Suppressor macrophage treated with lipopolysaccharide for 4 hours (primary cell): Measurements from ENCODE around the gene BICDL2.

ENCODE experiments used
- DNase-seq: peaks from one replicate; pipeline ENCODE4 v3.0.0-alpha.2; 2020

BICDL2 gene

DNA sequence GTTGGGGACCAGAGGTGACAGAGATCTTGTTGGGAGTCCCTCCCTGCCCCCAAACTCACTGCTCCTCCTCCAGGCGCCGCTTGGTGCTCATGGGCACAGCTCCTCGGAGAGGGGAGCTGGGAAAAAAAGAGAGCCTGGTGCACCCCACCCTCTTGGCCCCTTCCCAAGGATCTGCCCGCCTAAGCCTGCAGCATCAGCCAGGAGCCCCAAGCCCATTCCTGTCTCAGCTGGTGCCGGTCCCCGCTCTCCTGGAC is 13.4 kb downstream of the BICDL2 start:
- DNase-seq, result no peak

DNA sequence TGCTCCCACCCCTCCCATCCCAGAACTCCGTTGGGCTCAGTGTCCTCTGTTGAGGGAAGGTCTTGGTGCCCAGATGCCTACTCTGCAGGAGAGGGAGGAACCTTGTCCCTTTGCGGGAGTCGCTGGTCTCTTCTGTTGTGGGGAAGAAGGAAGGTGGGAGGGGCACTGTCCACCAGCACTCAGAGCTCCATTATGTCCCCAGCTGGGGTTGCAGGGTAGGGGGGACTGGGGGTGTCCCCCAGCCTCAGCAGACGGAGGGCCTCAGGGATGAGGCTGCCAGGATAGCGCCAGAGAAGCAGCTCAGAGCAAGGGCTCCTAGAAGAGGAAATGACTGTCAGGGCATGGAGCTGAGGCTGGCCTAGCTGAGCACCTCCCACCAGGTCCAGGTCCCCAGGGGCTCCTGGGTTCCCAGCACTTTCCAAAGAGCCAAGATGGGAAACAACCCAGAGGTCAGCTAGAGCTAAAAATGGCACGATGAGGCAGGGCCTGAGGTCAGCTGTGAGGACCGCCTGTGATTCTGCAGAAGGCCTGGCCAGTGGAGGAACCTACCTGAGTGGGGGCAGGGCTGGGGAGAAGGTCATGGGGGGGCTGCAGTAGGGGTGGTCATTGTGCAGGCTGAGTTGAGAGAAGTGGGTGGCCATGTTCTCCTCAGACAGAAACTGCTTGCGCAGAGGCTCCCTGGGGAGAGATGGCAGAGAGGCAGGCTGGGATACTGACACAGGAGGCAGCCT is 13.9 kb downstream of the BICDL2 start:
- DNase-seq, result no peak

DNA sequence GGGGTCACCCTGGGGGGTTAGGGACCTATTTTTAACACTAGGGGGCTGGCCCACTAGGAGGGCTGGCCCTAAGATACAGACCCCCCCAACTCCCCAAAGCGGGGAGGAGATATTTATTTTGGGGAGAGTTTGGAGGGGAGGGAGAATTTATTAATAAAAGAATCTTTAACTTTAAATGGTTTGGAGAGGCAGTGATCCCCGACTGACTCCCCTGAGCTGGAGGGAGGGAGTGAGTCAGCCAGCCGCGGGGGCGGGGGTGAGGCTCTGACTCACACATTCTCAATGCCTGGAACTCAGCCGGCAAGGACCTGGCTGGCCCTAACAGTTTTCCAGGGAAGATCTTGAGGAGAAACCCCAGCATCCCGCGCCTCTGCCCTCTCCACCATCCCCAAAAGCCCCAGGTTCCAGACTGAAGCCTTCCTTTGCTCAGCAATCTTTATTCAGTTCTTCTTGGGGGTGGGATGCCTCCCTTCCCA is 14.5 kb downstream of the BICDL2 start:
- DNase-seq, result peak; percentile 92

GRCh38 chr16:3021449-3022207 is 15.1 kb downstream of the BICDL2 start:
- peak; percentile 76 for DNase-seq

DNA sequence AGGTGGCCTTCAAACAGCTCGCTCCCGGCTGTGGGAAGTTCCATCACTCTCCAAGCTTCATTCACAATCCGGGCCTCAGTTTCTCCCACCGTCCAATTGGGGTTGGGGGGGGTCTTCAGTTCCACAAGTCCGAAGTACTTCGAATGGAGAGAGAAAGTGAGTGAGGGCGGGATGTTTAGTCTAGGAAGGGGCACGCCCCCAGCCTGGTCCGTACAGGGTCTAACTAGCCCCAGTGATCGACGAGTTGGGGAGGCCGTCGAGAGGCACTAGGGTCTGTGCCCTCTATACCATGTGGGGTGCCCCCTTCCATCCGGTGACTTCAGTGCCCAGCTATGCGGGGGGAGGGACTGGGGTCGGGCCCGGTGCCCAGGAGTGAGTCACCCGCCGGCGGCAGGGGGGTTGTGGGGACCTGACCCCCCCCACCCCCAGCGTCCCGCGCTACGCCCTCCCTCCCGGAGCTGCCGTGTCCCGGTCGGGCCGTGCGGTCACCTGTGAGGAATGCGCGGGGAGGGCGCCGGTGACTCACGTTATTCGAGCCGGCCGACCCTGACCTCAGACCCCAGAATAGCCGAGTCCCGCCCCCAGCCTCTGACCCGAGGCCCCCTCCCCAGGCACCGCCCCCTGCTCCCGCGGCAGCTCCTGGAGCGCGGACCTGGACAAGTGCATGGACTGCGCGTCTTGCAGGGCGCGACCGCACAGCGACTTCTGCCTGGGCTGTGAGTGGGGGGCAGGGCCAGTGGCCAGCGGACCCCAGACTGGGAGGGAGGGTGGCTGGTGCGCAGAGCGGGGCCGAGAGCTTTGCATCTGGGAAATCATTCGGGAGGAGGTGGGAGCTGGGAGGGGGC is 15.9 kb downstream of the BICDL2 start:
- no peak for DNase-seq

DNA sequence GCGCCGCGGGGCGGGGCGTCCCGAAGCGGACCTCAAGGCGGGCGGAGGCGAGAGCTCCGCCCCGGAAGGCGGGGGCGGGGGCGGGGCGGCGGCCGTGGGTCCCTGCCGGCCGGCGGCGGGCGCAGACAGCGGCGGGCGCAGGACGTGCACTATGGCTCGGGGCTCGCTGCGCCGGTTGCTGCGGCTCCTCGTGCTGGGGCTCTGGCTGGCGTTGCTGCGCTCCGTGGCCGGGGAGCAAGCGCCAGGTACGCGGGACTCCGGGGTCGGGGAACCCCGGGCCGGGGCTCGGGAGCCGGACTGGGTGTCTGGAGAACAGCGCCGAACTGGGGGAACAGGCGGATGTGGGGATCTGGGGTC is 16.5 kb downstream of the BICDL2 start, which contains the start of gene TNFRSF12A:
TNFRSF12A (plus strand) TSS at position 122 of the 357 bp plus-strand sequence; CDS start at position 152, 30 bp downstream.
- DNase-seq, result peak; percentile 92

DNA sequence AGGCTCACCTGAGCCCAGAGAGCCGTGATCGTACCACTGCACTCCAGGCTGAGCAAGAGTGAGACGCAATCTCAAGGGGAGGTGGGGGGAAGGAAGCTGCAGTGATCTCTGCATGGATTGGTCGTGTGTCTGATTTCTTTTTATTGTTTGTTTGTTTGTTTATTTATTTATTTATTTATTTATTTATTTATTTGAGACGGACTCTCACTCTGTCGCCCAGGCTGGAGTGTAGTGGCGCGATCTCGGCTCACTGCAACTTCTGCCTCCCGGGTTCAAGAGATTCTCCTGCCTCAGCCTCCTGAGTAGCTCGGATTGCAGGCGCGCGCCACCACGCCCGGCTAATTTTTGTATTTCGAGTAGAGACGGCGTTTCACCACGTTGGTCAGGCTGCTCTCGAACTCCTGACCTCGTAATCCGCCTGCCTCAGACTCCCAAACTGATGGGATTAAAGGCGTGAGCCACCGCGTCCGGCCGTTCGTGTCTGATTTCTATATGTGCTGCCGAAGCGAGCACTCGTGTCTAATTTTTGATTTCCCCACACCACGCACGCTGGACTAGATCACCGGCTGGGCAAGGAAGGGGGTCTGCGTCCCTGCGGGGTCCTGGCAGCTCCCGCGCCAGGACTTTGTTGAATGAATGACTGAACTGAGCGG is 17.0 kb downstream of the BICDL2 start:
- DNase-seq, result no peak

DNA sequence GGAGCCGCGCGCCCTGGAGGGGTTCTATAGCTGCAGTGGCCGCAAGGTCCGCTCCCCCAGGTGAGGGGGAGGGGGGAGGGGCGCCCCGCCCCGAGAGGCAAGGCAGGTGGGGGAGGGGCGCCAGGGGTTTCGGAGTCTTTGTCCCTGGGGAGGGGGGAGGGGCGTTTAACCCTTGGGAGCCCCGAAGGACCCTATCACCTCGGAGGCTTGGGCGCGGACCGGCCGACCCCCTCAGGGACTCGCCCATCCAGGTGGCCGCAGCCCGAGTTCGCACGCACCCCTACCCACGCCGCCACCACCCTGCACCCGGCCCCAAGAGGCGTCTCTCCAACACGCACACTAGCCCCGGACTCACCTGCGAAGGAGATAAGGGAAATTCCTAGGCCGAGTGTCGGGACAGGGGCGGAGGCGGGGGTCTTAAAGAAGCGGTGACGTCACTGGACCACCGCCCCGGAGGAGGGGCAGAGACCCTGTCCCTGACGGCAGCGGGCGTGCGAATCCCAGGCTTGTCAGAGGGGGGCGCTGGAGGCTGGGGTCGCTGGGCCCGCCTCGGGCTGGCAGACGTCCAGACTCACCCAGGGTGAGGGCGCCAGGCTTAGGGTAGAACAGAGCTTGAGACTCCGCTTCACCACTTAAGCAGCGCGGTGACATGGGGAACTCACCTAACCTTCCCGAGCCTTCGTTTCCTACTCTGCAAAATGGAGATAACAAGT is 18.8 kb downstream of the BICDL2 start, which contains the start of gene CLDN6:
CLDN6 (minus strand) TSS at position 390 of the 713 bp plus-strand sequence. CDS start 2,162 bp downstream, outside the sequence.
- DNase-seq, result peak; percentile 30

- DNase-seq, result no peak
Measured at GRCh38 chr16:3017344-3017743, 19.4 kb downstream of the BICDL2 start.

DNA sequence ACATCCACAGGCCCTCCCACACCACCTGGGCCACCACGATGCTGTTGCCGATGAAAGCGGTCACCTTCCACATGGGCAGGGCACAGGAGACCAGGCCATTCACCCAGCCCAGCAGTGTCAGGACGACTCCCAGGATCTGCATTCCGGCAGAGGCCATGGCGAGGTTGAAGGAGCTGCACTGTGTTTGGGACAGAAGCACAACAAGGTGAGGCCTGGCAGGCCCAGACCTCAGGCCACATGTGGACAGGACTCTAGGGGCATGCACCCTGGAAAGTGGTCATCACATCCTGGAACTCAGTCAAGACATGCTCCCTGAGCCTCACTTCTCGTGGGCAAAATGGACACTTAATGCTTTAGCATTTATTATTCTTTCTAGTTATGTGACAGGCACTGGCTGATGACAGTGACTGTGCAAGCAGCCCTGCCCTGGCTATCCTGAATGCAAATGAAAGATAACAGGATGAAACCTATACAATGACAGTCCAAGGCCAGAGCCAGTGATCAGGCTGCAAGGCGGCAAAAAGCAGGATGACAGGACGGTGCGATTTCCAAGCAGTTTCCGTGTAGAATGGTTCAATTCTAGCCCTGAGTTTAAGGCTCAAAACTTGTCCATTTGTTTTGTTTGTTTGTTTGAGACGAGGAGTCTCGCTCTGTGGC is 20.8 kb downstream of the BICDL2 start:
- no peak for DNase-seq

DNA sequence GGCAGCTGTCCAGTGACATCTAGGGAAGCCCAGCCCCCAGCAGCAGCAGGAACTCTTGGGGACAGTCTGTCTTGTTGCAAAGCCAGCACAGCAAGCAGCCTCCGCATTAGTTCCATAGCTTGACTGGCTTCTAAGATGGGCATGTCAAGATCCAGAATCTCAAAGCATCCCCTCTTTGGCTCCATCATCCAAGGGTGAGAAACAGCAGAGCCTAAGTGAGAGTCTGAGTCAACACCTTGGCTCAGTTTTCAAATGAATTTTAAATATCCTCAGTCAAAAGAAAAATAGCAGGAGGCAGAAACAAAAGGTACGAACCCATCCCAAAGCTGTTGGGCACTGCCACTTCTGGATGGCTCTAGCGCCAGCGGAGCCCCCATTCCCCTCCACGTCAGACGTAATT is 21.8 kb downstream of the BICDL2 start:
- DNase-seq, result no peak

DNA sequence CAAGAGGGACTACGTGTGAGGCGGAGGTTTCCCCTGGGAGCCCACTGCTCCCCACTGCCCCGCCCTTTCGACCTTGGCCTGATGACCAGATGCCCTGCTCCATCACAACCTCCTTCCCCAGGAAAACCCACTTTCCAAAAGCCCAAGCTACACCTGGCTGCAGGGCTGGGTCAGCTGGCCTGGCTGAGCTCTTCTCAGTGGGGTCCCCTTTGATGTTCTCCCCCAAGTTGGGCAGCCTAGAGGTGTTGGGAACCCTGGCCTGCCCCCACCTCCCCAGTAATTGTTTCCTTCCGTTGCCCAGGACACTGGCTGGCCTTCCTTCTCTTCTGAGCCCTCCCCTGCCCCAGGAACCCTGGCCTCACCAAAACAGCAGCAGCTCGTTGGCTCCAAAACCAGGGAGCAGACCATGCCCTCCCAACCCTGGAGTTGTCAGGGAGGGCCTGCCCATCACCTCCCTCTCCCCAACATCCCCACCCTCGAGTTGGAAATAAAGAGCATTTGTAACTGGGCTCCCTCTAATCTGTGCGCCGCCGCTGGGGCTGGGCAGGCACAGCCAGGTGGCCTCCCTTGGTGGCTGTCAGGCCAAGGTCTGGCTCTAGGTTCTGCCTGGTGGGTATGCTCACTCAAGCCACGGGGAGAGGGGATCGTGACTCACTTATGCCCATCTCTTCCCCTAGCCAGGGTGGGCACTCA is 22.6 kb downstream of the BICDL2 start:
- no peak for DNase-seq

DNA sequence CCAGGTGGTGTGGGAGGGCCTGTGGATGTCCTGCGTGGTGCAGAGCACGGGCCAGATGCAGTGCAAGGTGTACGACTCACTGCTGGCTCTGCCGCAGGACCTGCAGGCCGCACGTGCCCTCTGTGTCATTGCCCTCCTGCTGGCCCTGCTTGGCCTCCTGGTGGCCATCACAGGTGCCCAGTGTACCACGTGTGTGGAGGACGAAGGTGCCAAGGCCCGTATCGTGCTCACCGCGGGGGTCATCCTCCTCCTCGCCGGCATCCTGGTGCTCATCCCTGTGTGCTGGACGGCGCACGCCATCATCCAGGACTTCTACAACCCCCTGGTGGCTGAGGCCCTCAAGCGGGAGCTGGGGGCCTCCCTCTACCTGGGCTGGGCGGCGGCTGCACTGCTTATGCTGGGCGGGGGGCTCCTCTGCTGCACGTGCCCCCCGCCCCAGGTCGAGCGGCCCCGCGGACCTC is 23.2 kb downstream of the BICDL2 start:
- DNase-seq, result no peak

GRCh38 chr16:3012828-3013420 is 23.8 kb downstream of the BICDL2 start, which contains the start of gene CLDN9:
CLDN9 (plus strand) TSS chr16:3012923; CDS start chr16:3013363, 440 bp downstream.
- no peak for DNase-seq

- no peak for DNase-seq
Measured at GRCh38 chr16:3012246-3012645, 24.5 kb downstream of the BICDL2 start.

DNA sequence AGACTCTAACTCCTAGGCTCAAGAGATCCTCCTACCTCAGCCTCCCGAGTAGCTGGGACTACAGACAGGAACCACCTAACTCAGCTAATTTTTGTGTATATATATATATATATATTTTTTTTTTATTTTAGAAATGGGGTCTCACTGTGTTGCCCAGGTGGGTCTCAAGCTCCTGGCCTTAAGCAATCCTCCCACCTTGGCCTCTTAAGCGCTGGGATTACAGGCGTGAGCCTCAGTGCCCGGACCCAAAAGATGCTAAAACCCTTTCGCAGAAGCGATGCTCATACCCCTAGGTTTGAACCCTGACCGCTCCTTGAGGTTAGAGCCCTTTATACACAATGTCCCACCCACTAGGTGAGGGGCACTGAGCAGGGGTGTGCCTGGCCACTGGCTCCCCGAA is 26.2 kb downstream of the BICDL2 start:
- no peak for DNase-seq

- DNase-seq, result no peak
Measured at GRCh38 chr16:3009568-3010390, 27.0 kb downstream of the BICDL2 start.

GRCh38 chr16:3008690-3009037 is 28.1 kb downstream of the BICDL2 start:
- no peak for DNase-seq

DNA sequence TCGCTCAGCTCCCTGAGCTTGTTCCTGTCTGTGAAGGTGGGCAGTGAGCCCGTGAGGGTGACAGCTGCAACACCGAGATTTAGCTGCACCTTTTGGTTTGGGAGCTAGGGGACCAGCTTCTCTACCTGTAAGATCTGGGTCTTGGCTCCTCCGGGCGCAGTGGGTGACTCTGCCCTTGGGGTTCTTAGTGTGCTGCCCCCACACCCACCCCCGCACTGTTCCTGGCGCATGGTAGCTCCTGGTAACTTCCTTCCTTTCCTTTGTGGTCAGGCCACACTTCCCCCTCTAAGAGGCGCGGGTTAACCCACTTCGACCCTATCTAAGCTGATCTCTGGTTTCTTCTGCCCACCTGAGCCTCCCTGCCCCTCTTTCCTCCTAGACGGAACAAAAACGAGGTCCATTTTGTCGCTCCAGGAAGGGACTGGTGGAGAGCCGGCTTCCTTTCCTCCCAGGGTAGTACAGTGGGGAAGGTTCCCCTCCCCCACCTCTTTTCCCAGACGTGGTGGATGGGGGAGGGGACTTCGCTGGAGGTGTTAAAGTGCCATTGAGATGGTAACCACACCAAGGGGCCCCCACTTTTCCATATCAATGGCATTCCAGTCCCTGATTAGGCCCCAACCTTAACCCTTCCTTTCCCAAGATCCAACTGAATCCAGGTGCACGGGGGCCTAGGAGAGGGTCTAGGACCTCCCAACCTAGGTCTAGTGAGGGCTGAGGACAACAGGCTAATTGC is 28.6 kb downstream of the BICDL2 start:
- DNase-seq, result peak; percentile 20
